K562 (cell line): Measurements from ENCODE around the gene SPAG9.

ENCODE experiments used
- ATF3 ChIP-seq, 2 experiments: fragments of 450-650 bp in 1 of 2; sonication (generic) in 1 of 2; formaldehyde crosslinking in 1 of 2; IDR thresholded peaks in 1 of 2; conservative IDR thresholded peaks in 1 of 2; 2 replicates each; pipeline versions ENCODE4 v1.6.1 to v1.8.1; 2016 to 2023; ENCODE audit warnings: mild to moderate bottlenecking in 2 of 2, moderate library complexity in 2 of 2, inconsistent platforms in 1 of 2, missing genetic modification reagents in 1 of 2
- CTCF ChIP-seq, 3 experiments: IDR thresholded peaks in 2 of 3; conservative IDR thresholded peaks in 1 of 3; 2 replicates each; pipeline ENCODE4 v1.5.1; 2011 to 2012; ENCODE audit warnings: low read length in 3 of 3, mild to moderate bottlenecking in 3 of 3, control low read depth in 2 of 3, improper control_type of control experiment in 1 of 3, inconsistent platforms in 1 of 3, low read depth in 1 of 3, mixed read lengths in 1 of 3, moderate library complexity in 1 of 3; ENCODE audit not compliant: insufficient read depth in 2 of 3
- FOXM1 ChIP-seq, 2 experiments: fragments of 450-650 bp in 1 of 2; sonication (generic) in 1 of 2; formaldehyde crosslinking in 1 of 2; IDR thresholded peaks; 2 replicates each; pipeline versions ENCODE4 v1.6.1 to v1.9.0; 2017 to 2022; ENCODE audit warnings: low read depth in 2 of 2, mild to moderate bottlenecking in 2 of 2, missing genetic modification reagents in 1 of 2, moderate library complexity in 1 of 2
- TRIM24 ChIP-seq, 2 experiments: fragments of 450-650 bp; IDR thresholded peaks; 2 replicates each; pipeline ENCODE4 v1.6.1; 2016

GRCh38 chr17:51010173-51010675 lies 110.4 kb downstream of the SPAG9 start:
- TF ChIP-seq FOXM1 (IDR thresholded peaks at IDR 0.05; ENCODE audit: low read depth): no peak
- no peak for TF ChIP-seq FOXM1 (CRISPR knock-in tag; IDR thresholded peaks at IDR 0.05; ENCODE audit: low read depth)
- no peak for TF ChIP-seq ATF3 (IDR thresholded peaks at IDR 0.05)
- TF ChIP-seq ATF3 (CRISPR knock-in tag; conservative IDR thresholded peaks at IDR 0.05): no peak
- no peak for TF ChIP-seq CTCF (IDR thresholded peaks at IDR 0.05 in 2 of 3, conservative IDR thresholded peaks at IDR 0.05 in 1 of 3; ENCODE audit: insufficient read depth in 2 of 3, low read depth in 1 of 3, low read length in 3 of 3)
- no peak for TF ChIP-seq TRIM24 (IDR thresholded peaks at IDR 0.05)
